Femur (tissue), 1 donor: ENCODE measurements around the gene TEX19.
"Not testable (repeated sequence)": the region's sequence is repeated elsewhere in the genome, so short reads cannot be mapped to it uniquely, and the experiment has no call there.

Source experiments
- DNase-seq: peaks from one replicate; pipeline ENCODE4 v3.0.0-alpha.2; 2017

The TEX19 gene

DNA sequence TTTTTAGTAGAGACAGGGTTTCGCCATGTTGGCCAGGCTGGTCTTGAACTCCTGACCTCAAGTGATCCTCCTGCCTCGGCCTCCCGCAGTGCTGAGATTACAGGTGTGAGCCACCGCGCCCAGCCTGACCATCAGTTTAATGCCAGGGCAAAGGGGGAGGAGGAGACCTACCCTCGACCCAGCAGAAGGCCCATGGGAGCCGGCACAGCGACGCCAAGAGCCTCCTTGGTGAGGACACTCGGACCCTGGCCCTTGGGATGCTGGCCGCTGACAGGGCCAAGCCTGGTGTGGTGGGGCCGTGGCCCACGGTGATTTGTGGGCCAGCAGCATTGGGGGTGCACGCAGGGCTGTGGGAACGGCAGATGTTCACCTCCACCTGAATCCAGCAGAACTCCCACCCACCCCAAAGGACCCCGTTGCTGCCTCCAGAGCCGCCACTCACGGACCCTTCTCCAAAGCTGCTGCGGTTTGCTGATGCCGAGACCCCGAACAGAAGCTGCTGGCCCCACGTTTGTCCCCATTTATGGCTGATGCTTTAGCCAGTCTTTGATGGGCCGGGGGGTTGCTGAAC, 32.5 kb downstream of the TEX19 start:
- no peak for DNase-seq

DNA sequence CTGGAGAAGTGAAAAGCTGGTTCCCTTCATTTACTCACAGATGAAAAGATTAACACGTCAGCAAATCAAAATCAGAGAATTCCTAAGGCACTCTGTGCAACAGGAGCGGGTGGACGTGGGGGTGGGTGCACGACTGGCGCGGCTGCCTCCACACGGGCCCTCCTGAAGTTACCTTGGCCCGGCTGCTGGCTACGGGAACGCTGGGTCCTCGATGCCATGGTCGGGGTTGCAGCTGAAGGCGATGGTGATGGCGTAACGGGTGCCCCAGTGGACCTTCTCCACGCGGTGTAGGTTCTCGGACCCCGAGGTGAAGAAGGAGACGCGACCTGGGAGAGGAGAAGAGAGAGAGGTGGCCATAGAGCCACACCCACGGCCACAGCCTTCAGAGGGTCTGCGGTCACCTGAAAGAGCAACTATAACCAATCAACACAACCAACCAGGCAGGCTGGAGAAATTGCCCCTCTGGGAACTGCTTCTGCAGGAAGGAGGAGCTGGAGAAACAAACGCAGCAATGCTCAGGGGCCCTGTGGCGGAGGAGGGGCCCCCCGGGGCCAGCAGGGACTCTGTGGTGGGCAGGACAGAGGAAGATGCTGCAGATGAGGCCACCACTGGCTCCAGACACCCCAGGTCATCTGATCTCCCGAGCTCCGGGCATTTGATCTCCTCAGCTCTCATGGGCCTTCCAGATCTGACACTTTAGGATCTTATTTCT, 33.3 kb downstream of the TEX19 start:
- no peak for DNase-seq

DNA sequence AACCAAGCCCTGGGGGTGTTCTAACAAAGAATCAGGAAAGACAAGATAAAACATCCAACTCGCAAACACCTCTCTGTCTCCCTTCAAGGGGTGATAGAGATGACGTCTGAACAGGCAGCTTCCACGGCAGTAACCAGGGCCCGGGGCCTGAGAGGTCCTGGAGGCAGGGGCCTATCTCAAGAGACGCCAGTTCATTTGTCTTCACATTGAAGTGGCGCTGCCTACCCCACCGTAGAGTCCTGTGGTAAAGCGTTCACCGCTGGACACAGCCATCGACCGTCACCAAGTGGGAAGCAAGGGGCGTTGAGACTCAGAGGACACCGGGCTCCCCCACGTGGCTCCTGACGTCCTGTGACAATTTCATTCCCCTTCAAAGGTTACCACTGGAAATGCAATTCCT, 33.9 kb downstream of the TEX19 start:
- no peak for DNase-seq

DNA sequence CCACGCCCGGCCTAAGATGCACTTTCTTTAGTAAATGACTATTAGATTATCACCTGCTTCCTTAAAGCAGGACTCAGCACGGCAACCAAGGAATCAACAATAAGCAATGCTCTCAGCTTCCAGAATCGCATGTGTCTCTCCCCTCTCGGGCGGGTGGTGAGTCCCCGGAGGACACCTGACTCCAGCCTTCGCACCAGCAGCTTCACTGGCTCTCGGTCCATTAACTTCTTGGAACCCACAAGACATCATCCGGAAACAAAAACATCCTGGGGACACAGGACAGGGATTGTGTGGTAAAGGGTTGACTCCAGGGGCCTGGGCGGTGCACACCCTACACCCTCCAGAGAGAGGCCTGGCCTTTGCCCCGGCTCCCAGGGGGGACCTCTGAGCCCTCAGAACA, 35.2 kb downstream of the TEX19 start:
- no peak for DNase-seq

DNA sequence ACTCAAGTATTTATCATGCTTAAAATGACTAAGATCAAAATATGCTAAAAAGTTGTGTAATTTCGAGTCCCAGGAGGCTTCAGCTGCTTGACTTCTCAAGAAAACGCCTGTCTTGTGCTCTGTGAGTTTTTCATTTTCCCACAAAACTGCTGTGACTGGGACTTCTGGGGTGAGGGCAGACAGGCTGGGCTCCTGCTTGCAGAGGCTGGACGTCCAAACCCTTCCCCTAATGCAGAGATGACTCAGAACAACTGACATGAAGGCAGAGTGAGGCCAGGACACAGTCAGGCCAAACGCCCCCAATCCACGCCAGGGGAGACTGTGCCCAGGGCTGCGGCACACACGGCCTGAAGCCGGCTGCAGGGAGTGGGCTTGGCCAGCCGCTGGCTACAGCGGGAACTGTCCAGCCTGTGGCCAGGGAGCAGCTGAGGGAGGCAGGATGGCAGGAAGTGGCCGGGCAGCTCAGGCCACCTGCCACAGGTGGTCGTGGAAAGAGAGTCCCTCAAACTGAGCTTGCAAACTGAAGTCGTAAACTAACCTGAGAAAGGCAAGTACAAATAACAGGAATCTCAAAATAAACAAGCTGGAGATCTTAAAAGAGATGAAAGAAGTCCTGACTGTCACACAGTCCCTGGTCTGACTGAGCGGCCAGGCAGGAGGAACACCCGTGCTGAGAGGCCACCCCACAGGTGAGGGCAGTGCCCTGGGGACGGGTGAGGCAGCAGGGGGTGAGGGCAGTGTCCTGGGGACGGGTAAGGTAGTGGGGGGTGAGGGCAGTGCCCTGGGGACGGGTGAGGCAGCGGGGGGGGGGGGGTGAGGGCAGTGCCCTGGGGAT, 37.8 kb downstream of the TEX19 start:
- peak; percentile 4 for DNase-seq

DNA sequence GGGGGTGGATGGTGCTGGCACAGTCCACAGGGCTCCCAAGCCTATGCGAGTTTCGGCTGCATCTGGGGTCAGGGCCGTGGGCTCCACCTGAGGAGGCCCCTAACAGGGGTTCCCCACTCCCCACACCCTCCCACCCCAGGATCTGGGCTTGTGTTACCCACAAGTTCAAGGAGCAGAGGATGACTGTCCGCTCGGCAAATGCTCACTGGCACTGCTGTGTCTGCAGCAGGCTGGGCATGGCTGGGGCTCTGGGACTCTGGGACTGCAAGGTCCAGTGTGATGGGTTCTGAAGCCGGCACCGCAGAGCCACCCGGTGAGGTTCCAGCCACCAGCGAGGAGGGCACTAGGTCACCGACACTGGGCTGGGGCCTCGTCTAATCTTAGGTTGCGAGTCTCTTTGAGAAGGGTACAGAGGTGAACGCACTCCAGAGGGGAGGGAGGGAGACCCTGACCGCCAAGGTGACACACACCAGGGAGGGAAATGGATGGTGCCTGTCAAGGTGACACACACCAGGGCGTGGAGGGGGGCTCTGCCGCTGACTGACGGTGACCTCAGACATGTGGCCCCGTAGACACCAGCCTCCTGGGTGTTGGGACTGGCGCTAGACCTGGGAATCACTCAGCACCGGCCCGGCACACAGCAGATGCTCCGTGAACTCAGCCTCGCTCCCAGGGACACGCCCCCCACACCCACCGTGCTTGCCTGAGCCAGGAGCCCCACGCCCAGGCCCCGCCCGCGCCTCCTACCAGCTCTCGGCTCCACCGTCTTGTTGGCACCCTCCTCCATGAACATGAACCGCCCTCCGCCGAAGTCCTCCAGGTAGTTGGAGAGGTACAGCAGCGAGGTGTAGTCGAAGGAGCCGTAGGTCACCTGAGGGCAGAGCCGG, 38.6 kb downstream of the TEX19 start:
- no peak for DNase-seq

DNA sequence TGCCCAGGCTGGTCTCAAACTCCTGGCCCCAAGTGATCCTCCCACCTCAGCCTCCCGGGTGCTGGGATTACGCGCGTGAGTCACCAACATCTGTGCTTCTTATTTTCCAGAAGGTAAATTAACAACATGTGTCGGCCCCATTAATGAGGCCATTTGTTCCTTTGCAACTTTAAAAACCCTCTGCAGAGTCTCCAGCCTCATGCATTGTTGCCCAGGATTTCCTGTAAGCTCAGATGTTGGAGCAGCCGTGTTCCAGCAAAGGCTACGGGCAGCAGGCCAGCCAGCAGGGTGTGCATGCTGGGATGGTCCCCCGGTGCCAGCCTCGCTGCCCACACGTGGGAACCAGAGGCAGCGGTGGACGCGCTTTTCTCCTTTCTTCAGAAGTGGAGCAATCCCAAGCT, 40.0 kb downstream of the TEX19 start:
- peak; percentile 87 for DNase-seq

DNA sequence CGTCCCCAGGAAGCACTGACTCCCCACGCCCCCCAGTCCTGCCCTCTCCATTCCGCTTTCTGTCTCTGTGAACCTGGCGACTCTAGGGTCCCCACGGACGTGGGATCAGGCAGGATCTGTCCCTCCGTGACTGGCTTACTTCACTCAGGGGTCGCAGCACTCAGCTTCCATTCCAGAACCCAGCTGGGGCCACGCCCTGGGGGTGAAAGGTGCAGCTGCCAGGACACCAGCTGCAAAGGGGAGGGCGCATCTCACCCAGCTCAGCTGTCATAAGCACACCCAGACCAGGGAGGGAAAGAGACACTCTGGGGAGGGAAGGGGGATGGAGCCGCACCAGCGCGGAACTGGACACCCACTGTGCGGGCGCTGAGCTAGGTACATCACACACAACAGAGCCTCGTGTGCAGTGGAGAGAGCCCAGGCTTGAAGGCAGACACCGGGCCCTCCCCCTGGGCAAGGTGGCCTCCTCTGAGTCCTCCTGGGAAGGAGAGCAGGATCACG, 40.6 kb downstream of the TEX19 start:
- peak; percentile 81 for DNase-seq

DNA sequence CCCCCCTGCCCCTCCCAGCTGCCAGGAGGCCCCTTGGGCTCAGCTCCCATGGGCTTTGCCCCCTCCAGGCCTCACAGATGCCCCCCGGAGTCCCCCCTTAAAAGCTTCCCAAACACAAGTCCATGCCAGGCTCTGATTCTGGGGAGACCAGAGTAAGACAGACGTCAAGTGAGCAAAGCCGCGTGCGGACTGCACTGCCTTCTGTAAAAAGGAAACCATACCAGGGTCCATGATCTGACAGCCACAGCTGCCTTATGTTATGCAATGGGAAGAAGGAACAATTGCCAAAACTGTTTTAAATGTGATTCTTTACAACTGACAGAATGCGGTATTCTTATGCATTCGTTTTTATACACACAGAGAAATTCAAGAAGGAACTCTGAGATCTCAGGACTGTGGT, 41.2 kb downstream of the TEX19 start:
- DNase-seq = no peak

DNA sequence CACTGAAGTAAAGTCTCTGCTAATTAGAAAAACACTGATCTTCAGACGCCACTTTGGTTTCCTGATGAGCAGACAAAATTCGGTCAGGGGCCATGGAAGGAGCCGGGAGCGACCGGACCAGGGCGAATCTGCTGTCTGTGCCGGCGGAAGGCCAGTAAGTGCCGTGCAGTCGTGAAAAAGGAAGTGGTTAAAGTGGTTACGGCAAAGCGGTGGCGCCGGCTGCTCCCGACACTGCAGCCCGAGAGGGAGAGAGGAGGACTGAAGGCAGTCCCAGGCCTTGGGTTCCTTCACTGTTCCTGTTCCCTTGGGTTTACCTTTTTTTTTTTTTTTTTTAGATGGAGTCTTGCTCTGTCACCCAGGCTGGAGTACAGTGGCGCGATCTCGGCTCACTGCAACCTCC, 41.8 kb downstream of the TEX19 start:
- peak; percentile 53 for DNase-seq

DNA sequence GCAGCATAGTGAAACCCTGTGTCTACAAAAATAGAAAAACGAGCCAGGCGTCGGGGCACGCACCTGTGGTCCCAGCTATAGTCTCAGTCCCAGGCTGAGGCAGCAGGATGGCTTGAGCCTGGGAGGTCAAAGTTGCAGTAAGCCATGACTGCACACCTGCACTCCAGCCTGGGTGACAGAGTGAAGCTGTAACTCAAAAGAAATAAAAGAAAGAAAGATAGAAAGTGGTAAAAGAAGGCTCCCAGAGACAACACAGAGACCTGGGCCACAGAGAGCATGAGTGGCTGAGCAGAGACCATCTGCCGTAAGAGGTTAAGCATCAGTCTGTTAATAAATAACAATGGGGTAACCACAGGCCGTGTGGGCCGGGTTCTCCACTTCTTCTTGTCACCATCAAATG, 43.8 kb downstream of the TEX19 start:
- DNase-seq = no peak

DNA sequence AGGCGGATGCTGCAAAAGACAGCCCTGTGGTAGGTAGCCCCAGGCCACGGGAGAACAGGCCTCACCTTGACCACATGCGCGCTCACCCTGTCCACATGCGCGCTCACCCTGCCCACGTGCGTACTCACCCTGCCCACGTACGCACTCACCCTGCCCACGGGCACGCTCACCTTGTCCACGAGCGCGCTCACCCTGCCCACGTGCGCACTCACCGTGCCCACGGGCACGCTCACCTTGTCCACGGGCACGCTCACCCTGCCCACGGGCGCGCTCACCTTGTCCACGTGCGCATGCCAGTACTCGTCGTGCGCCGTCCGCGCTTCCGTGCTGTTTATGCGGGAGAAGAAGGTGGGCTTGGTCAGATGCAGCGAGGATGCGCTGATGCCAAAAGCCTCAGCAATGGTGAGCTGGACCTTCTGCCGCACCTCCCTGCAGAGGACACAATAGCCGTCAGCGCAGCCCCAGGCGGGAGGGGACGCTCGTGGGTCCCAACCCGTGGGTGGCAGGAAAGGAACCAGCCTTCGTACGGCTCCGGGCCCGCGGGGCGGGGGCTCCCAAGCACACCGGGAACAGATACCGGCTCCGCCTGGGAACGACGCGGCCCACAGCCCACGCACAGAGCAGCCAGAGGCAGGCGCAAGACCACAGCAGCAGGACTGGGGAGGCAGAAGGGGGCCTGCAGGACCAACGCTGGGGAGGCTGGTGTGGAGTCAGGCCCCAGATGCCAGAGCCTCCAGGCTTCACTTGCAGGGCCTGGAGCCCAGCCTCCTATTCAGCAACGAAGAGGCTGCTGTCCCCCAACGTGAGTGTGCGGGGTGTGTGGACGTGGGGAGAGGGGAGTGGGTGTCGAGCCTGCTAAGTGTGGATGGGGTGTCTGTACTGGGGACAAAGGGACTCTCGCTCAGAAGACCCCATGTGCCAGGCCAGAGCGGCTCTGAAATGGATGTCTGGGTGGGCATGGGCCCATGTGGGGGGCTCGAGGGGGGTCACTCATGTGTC, 44.9 kb downstream of the TEX19 start:
- no peak for DNase-seq

DNA sequence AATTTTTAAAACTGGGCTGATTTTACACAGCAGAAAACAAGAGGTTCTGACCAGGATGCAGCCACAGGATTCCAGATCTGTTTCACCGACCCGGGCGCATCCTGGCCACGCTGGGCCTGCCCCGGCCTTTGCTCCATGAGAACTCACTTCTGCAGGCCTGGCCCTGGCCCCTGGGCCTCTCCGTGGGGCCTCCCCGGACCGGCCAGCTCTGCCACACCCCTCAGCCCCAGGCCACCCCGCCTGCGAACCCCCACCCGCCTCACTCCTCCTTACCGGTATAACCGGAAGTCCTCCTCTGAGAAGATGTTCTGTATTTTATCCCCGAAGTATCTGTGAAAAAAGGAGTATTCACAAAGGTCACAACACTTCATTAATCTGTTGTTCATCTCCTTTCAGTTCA, 46.0 kb downstream of the TEX19 start:
- no peak for DNase-seq

DNA sequence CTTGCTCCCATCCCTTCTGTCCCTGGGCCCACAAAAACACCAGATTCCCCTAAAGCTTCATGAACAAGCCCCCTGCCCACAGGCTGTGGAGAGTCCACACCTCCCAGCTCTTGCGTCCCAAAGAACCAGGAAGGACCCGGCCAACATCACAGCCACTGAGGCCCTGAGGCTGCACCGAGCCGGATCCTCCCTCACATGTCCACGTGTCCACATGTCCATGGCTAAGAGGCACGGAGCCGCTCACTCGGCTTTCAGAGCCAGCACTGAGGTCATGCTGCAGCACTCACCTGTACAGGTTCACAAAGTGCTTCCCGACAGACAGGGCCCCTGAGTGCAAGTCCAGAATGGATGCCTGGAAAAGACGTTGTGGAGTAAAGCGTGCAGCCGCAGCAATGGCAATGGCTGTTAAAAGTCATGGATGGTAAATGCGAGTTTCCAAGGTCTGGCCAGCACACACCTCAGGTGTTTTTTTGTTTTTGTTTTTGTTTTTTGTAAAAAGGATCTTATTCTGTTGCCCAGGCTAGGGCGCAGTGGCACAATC, 47.2 kb downstream of the TEX19 start:
- no peak for DNase-seq

DNA sequence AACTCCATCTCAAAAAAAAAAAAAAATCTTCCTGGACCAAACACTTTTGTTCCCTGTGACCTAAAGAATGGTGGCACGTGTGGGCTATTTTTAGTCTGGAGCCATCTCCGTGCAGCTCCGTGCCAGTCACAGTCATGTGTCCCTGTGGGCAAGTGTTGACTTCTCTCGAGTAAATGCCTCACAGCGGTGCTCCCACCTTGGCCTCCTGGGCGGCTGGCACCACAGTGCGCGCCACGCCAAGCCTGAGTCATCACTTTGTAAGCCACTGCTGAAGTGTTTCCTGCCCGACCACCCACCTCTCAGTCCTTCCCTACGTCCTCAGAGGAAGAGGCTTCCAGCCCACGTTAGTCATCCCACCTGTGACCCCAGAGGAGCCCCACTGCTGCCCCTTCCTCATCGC, 48.2 kb downstream of the TEX19 start:
- DNase-seq = no peak

DNA sequence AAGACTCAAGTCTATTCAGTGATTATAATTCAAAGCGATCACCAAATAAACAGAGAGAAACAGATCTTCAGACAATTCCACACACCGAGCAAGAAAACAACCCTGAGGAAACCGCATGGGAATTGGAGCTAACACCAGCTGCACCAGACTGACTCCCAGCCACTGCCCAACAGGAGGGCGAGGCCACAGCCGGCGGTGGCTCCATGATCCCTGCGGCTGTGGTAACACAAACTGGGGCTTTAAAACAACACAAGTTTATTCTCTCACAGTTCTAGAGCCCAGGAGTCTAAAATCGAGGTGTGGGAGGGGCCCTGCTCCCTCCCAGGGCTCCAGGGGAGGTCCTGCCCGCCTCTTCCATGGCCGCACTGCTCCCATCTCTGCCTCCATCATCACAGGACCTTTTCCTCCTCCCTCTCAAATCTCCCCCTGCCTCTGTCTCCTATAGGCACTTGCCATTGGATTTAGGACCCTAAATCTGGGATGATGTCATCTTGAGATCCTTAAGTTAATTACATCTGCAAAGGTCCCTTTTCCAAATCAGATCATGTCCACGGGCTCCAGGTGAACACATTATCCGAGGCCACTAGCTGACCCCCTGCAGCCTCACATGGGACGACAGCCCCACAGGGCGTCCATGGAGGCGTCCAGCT, 49.4 kb downstream of the TEX19 start:
- DNase-seq = no peak

DNA sequence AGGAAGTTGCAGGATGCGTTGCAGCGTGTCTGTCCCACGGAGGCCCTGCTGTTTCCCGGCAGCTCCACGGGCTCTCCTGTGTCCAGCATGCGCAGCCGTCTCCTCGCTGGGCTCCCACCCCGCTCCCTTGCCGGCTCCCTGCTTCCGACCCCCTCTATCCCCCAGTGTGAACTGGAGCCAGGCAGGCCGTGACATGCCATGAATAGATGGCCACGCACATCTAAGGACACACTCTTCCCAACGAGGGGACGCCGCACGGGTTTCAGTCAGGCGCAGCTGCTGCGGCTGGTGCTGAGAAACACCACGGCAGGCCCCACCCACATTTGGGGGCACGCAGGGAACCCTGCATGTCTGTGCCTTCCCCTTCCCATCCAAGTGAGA, 49.9 kb downstream of the TEX19 start:
- no peak for DNase-seq

DNA sequence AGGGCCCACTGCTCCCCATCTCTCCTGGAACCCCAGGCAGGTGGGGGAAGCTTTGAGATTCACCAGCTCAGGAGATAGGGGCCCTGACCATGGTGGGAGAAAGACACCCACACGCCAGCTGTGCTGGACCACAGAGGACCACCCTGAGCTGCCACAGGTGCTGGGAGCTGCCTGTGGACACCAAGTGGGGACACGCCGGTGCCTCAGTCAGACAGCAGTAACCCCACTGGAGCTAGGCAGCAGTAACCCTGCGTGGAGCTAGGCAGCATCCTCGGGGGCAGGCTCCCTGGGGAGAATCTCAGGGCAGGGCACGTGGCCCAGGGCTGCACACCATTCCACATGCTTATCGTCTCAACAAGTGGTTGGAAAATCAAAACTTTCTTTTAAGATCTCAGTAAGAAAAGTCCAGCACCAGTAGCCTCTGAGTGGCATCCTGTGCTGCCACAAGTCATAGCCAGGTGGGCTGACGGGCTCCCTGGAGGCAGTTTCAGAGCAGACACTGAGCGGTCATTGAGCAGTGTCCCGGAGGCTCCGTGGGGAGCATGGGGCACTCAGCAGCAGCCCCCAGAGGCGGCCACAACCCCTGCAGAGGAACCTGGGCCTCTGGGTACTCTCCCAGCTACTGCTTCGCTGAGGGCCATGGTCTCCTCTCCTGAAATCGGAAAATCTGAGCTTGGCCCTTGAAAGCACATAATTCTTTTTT, 51.1 kb downstream of the TEX19 start:
- DNase-seq = no peak

DNA sequence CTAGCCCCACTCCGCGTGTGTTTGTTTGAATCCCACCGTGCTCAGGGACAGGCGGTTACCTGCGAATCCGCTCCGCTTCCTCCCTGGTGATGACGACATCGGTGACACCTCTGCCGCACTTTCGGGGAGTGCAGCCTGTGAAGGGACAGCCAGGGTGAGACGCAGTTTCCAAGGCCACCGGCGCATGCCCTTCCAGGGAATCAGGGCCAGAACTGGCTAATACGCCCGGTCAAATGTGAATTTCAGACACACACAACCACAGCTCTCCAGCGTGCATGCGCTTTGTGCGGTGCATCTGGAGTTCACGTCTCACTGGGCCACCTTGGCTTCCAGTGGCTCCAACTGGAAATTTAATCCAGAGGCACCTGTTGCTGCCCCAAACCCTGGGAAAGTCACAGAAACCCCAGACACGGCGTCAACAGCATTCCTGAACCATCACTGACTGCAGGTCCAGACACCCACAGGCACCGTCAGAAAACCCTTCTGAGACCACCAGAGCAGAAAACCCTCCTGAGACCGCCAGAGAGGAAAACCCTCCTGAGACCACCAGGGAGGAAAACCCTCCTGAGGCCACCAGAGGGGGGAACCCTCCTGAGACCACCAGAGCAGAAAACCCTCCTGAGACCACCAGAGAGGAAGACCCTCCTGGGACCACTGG, 52.5 kb downstream of the TEX19 start:
- no peak for DNase-seq

DNA sequence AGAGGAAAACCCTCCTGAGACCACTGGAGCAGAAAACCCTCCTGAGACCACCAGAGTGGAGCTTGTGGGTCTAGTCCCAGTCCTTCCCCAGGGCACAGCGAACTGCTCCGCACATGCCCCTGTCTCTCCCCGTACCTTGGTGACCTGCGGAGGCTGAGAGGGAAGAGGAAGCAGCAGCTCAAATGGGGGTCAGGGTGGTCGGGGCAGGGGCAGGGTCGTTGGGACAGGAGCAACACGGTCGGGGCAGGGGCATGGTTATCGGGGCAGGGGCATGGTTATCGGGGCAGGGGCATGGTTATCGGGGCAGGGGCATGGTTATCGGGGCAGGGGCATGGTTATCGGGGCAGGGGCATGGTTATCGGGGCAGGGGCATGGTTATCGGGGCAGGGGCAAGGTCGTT, 53.0 kb downstream of the TEX19 start:
- not testable (repeated sequence) for DNase-seq
